GM21515 (cell line): ENCODE measurements around the gene ACO1.

Experiments used
- ATAC-seq: cut with Tn5 transposase; IDR thresholded peaks from one replicate; pipeline ENCODE4 v1.9.1; 2021; ENCODE audit not compliant: unreplicated experiment

ACO1 gene

GRCh38 chr9:32382565-32383320 is 1.7 kb upstream of the ACO1 start:
- ATAC-seq = no peak

GRCh38 chr9:32384002-32384363 is 460 bp upstream of the ACO1 start:
- ATAC-seq = no peak

- no peak for ATAC-seq
These were observed 875 bp downstream of the ACO1 start for GRCh38 chr9:32385152-32385884.

- no peak for ATAC-seq
These were observed 1.4 kb downstream of the ACO1 start for GRCh38 chr9:32385885-32386283.

GRCh38 chr9:32387256-32387655 is 2.8 kb downstream of the ACO1 start:
- no peak for ATAC-seq

- no peak for ATAC-seq
These were observed 4.9 kb downstream of the ACO1 start for GRCh38 chr9:32389365-32389764.

GRCh38 chr9:32393911-32394310 is 9.5 kb downstream of the ACO1 start:
- ATAC-seq = no peak

GRCh38 chr9:32394381-32395049 is 10.1 kb downstream of the ACO1 start:
- no peak for ATAC-seq

GRCh38 chr9:32395510-32396216 is 11.2 kb downstream of the ACO1 start:
- no peak for ATAC-seq

GRCh38 chr9:32398207-32398606 is 13.8 kb downstream of the ACO1 start:
- no peak for ATAC-seq

GRCh38 chr9:32399110-32399815 is 14.8 kb downstream of the ACO1 start:
- no peak for ATAC-seq

GRCh38 chr9:32401488-32401887 is 17.0 kb downstream of the ACO1 start:
- no peak for ATAC-seq

GRCh38 chr9:32403567-32404260 is 19.3 kb downstream of the ACO1 start:
- no peak for ATAC-seq

GRCh38 chr9:32404402-32404801 is 20.0 kb downstream of the ACO1 start:
- no peak for ATAC-seq

GRCh38 chr9:32404856-32405255 is 20.4 kb downstream of the ACO1 start:
- no peak for ATAC-seq

- ATAC-seq = no peak
These were observed 21.1 kb downstream of the ACO1 start for GRCh38 chr9:32405506-32405905.

GRCh38 chr9:32406046-32406445 is 21.6 kb downstream of the ACO1 start:
- no peak for ATAC-seq

- ATAC-seq = no peak
These were observed 27.3 kb downstream of the ACO1 start for GRCh38 chr9:32411753-32412152.

GRCh38 chr9:32412440-32412839 is 28.0 kb downstream of the ACO1 start:
- ATAC-seq = no peak

GRCh38 chr9:32413424-32413823 is 29.0 kb downstream of the ACO1 start:
- ATAC-seq = no peak
